Transverse colon (tissue), 3 donors: ENCODE measurements around the gene STARD10.

ENCODE experiments used
- CTCF ChIP-seq, 5 experiments: fragments of 200-600 bp in 3 of 5; fragments of 450-650 bp in 2 of 5; sonication (generic) in 3 of 5; IDR thresholded peaks; 1 replicate in 2 of 5; 2 replicates in 3 of 5; pipeline ENCODE4 v1.5.1; 2016 to 2017; ENCODE audit warnings: antibody characterized with exemption in 5 of 5, inconsistent platforms in 3 of 5, mild to moderate bottlenecking in 2 of 5, moderate library complexity in 1 of 5
- EP300 ChIP-seq: sonication (generic); formaldehyde crosslinking; IDR thresholded peaks from one replicate; pipeline ENCODE4 v1.6.1; 2017; ENCODE audit warnings: antibody characterized with exemption, low read depth
- POLR2A ChIP-seq: fragments of 450-650 bp; IDR thresholded peaks from one replicate; pipeline ENCODE4 v1.6.1; 2016; ENCODE audit warnings: antibody characterized with exemption, mild to moderate bottlenecking, moderate library complexity

- TF ChIP-seq EP300 (no peak), POLR2A (peak; percentile 79), CTCF (IDR thresholded peaks at IDR 0.05) (no peak)
These were observed 11.5 kb downstream of the STARD10 start for GRCh38 chr11:72782081-72782920.
